ENCODE results near the gene TPX2. TPM values are rescaled to one million over a fixed set of nuclear protein-coding genes. Genes with fewer than 3 reads are reported as not detected.

The TPX2 gene
- total RNA-seq, 2 donors from 2014 or later: 122 to 142 TPM

- Mint-ChIP-seq H3K9me3 (no peaks in the 10 kb centered on the region), H3K27me3 (no peaks in the 10 kb centered on the region), H3K4me1 (no peaks in the 10 kb centered on the region), H3K4me3 (no peak overlapping the region), H3K27ac (no peak overlapping the region), H3K36me3 (ENCODE audit: low read depth) (no peaks in the 10 kb centered on the region)
- no peak for ATAC-seq (replicated peaks)
Observed at GRCh38 chr20:31843288-31843687, 104.2 kb downstream of the TPX2 start.

GRCh38 chr20:31843881-31844280 lies 104.8 kb downstream of the TPX2 start:
- no peaks in the 10 kb centered on the region for H3K9me3 Mint-ChIP-seq
- H3K27ac Mint-ChIP-seq: no peak overlapping the region
- no peaks in the 10 kb centered on the region for H3K4me1 Mint-ChIP-seq
- H3K27me3 Mint-ChIP-seq: no peaks in the 10 kb centered on the region
- no peak overlapping the region for H3K4me3 Mint-ChIP-seq
- H3K36me3 Mint-ChIP-seq (ENCODE audit: low read depth): no peaks in the 10 kb centered on the region
- no peak for ATAC-seq (replicated peaks)

GRCh38 chr20:31844737-31845299 lies 105.7 kb downstream of the TPX2 start:
- Mint-ChIP-seq H3K27ac (no peak overlapping the region), H3K4me3 (no peak overlapping the region)

GRCh38 chr20:31845300-31845863 lies 106.3 kb downstream of the TPX2 start, which contains the start of gene FOXS1:
Gene FOXS1, minus strand, starts transcription at chr20:31845604. Its CDS starts 62 bp downstream, at chr20:31845542.
- Mint-ChIP-seq H3K27ac (no peak within 1 kb of the TSS), H3K4me3 (no peak within 1 kb of the TSS), H3K36me3 (ENCODE audit: low read depth) (no peaks in the 10 kb centered on the region), H3K4me1 (no peaks in the 10 kb centered on the region), H3K9me3 (no peaks in the 10 kb centered on the region), H3K27me3 (no peaks in the 10 kb centered on the region)
- ATAC-seq (replicated peaks): no peak

More at GRCh38 chr20:31844737-31845299, 105.7 kb downstream of the TPX2 start:
- Mint-ChIP-seq H3K9me3 (no peaks in the 10 kb centered on the region), H3K36me3 (ENCODE audit: low read depth) (no peaks in the 10 kb centered on the region), H3K4me1 (no peaks in the 10 kb centered on the region), H3K27me3 (no peaks in the 10 kb centered on the region)
- no peak for ATAC-seq (replicated peaks)

- H3K4me1 Mint-ChIP-seq: no peaks in the 10 kb centered on the region
- H3K36me3 Mint-ChIP-seq (ENCODE audit: low read depth): no peaks in the 10 kb centered on the region
- no peaks in the 10 kb centered on the region for H3K9me3 Mint-ChIP-seq
- H3K27ac Mint-ChIP-seq: no peak overlapping the region
- peaks cover 8% of the 10 kb centered on the region for H3K27me3 Mint-ChIP-seq
- ATAC-seq (replicated peaks): no peak
- no peak overlapping the region for H3K4me3 Mint-ChIP-seq
Observed at GRCh38 chr20:31846793-31847138, 107.7 kb downstream of the TPX2 start.

GRCh38 chr20:31848088-31848999 lies 109.3 kb downstream of the TPX2 start:
- H3K27ac Mint-ChIP-seq: no peak overlapping the region
- no peaks in the 10 kb centered on the region for H3K4me1 Mint-ChIP-seq
- H3K9me3 Mint-ChIP-seq: no peaks in the 10 kb centered on the region
- H3K36me3 Mint-ChIP-seq (ENCODE audit: low read depth): no peaks in the 10 kb centered on the region
- ATAC-seq (replicated peaks): no peak
- no peak overlapping the region for H3K4me3 Mint-ChIP-seq
- H3K27me3 Mint-ChIP-seq: peaks cover 8% of the 10 kb centered on the region

GRCh38 chr20:31849306-31849930 lies 110.3 kb downstream of the TPX2 start:
- Mint-ChIP-seq H3K36me3 (ENCODE audit: low read depth) (no peaks in the 10 kb centered on the region), H3K27ac (no peak overlapping the region), H3K4me1 (no peaks in the 10 kb centered on the region), H3K9me3 (no peaks in the 10 kb centered on the region), H3K27me3 (peaks cover 8% of the 10 kb centered on the region), H3K4me3 (no peak overlapping the region)
- ATAC-seq (replicated peaks): no peak

Other genes with a start within 250 kb of the TPX2 start
- 100 to 1,000 TPM; 129 to 164 TPM for gene HM13, start 224.8 kb upstream of the TPX2 start, total RNA-seq
- 1 to 10 TPM; 2.9 to 5.3 TPM for gene ID1, start 134.0 kb upstream of the TPX2 start, total RNA-seq
- gene COX4I2, start 101.4 kb upstream of the TPX2 start, total RNA-seq: not detected
- gene BCL2L1, start 16.4 kb upstream of the TPX2 start, total RNA-seq: 100 to 1,000 TPM in 1 of 2 donors, 10 to 100 TPM in 1; 86.7 to 134 TPM
- gene MYLK2, start 80.1 kb downstream of the TPX2 start, total RNA-seq: under 1 TPM; 0.40 to 0.86 TPM
- not detected for gene FOXS1, start 106.3 kb downstream of the TPX2 start, total RNA-seq
- gene DUSP15, start 131.2 kb downstream of the TPX2 start, total RNA-seq: not detected
- gene TTLL9, start 131.3 kb downstream of the TPX2 start, total RNA-seq: not detected
- gene PDRG1, start 212.8 kb downstream of the TPX2 start, total RNA-seq: 10 to 100 TPM; 13.1 to 19.1 TPM
- under 1 TPM; 0.03 to 0.04 TPM for gene XKR7, start 228.9 kb downstream of the TPX2 start, total RNA-seq